Metanephros (tissue), 1 donor: ENCODE results near the gene BNIP1. TPM values are rescaled to one million over a fixed set of nuclear protein-coding genes. Genes with fewer than 3 reads are reported as not detected.

Experiments
- total RNA-seq: library from RNA; depleted of rRNA; stranded (reverse); fragments of >200 nt; gene quantifications from one replicate; pipeline ENCODE4 v1.2.3, GENCODE V29; 2014

Gene BNIP1
- 9.7 TPM for total RNA-seq

GRCh38 chr5:173144200-173145176 is at the start of gene BNIP1:
Gene BNIP1 (plus strand): TSS chr5:173144531. CDS start chr5:173144546, 15 bp downstream.

Other genes starting within 250 kb of the BNIP1 start
- gene RPL26L1, start 185.1 kb upstream of the BNIP1 start, total RNA-seq, result 25.2 TPM
- gene ATP6V0E1, start 160.8 kb upstream of the BNIP1 start, total RNA-seq, result 95.4 TPM
- gene CREBRF, start 88.2 kb upstream of the BNIP1 start, total RNA-seq, result 32.1 TPM
- gene NKX2-5, start 90.7 kb downstream of the BNIP1 start, total RNA-seq, result 0.18 TPM
- 3.9 TPM for gene STC2, start 183.9 kb downstream of the BNIP1 start, total RNA-seq